ENCODE data around the gene MESD.
"Not testable (repeated sequence)": the region's sequence is repeated elsewhere in the genome, so short reads cannot be mapped to it uniquely, and the experiment has no call there.

DNA sequence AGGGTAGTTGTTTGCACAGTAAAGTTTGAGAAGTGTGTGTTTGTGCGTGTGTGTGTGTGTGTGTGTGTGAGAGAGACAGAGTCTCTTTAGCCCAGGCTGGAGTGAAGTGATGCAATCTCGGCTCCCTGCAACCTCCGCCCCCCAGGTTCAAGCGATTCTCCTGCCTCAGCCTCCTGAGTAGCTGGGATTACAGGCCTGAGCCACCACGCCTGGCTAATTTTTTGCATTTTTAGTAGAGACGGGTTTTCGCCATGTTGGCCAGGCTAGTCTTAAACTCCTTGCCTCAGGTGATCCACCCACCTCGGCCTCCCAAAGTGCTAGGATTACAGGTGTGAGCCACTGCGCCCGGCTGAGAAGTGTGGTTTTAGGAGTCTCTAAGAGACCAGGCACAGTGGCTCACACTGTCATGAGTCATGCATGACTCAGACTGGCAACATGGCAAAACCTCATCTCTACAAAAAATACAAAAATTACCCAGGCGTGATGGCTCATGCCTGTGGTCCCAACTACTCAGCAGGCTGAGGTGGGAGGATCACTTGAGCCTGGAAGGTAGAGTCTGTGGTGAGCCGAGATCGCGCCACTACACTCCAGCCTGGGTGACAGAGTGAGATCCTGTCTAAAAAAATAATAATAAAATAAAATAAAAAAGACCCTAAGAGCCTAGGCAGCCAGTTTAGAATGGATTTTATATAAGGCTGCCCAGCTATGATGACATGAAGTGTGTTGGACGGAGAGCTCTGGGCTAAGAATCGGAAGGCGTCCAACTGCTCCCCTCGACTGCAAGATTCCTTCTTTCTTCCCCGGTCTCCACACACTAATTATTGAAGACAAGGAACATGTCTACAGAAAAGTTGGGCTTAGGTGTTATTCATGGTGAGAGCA, 33.8 kb downstream of the MESD start:
- TF ChIP-seq POLR2A (IDR thresholded peaks at IDR 0.05; ENCODE audit: low read depth): not testable (repeated sequence)
- TF ChIP-seq, protein P1, sequence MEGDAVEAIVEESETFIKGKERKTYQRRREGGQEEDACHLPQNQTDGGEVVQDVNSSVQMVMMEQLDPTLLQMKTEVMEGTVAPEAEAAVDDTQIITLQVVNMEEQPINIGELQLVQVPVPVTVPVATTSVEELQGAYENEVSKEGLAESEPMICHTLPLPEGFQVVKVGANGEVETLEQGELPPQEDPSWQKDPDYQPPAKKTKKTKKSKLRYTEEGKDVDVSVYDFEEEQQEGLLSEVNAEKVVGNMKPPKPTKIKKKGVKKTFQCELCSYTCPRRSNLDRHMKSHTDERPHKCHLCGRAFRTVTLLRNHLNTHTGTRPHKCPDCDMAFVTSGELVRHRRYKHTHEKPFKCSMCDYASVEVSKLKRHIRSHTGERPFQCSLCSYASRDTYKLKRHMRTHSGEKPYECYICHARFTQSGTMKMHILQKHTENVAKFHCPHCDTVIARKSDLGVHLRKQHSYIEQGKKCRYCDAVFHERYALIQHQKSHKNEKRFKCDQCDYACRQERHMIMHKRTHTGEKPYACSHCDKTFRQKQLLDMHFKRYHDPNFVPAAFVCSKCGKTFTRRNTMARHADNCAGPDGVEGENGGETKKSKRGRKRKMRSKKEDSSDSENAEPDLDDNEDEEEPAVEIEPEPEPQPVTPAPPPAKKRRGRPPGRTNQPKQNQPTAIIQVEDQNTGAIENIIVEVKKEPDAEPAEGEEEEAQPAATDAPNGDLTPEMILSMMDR (IDR thresholded peaks at IDR 0.05): not testable (repeated sequence)

All from esophagus muscularis mucosa (tissue), 3 donors.